ENCODE results near the gene SOST.

SOST gene

GRCh38 chr17:43707184-43707583 lies 51.4 kb downstream of the SOST start:
- no peak for DNase-seq (ENCODE audit: low spot score)

- no peak for DNase-seq (ENCODE audit: low spot score)
These were observed 52.4 kb downstream of the SOST start for GRCh38 chr17:43706235-43706634.

Measured in AG20443 (cell line).